Thyroid gland (tissue), 4 donors: ENCODE data around the gene SDSL. TPM values are rescaled to one million over a fixed set of nuclear protein-coding genes. Genes with fewer than 3 reads are reported as not detected.

Experiments
- DNase-seq, 2 donors: peaks; one replicate each; pipeline ENCODE4 v3.0.0-alpha.2; 2019
- H3K27ac ChIP-seq, 3 donors: fragments of 200-600 bp; sonication (generic); 1 replicate in 2 of 3; 2 replicates in 1 of 3; pipeline ENCODE4 v1.5.1; 2016 to 2019; ENCODE audit warnings: mild to moderate bottlenecking in 1 of 3, moderate library complexity in 1 of 3
- H3K27me3 ChIP-seq: fragments of 200-600 bp; sonication (generic); one replicate; pipeline ENCODE4 v1.5.1; 2019
- H3K36me3 ChIP-seq, 2 donors: fragments of 200-600 bp; sonication (generic); one replicate each; pipeline ENCODE4 v1.5.1; 2016 to 2019
- H3K4me1 ChIP-seq, 2 donors: fragments of 200-600 bp; sonication (generic); one replicate each; pipeline ENCODE4 v1.5.1; 2017 to 2019
- H3K4me3 ChIP-seq, 3 donors: fragments of 200-600 bp; sonication (generic); replicated peaks in 1 of 3; 1 replicate in 2 of 3; 2 replicates in 1 of 3; pipeline ENCODE4 v1.5.1; 2016; ENCODE audit warnings: mild to moderate bottlenecking in 1 of 3
- H3K9me3 ChIP-seq: fragments of 200-600 bp; sonication (generic); one replicate; pipeline ENCODE4 v1.5.1; 2017
- POLR2A ChIP-seq, 2 donors: fragments of 450-650 bp; IDR thresholded peaks; one replicate each; pipeline ENCODE4 v1.6.1; 2017; ENCODE audit warnings: antibody characterized with exemption in 2 of 2, mild to moderate bottlenecking in 2 of 2, moderate library complexity in 1 of 2
- WGBS, 2 donors: methylation state at CpG; one replicate each; pipeline ENCODE4 v1.1.5; 2017; 5-methylcytosine and 5-hydroxymethylcytosine counted together
- intact Hi-C: fragments of 100-400 bp; cut with DNase I; formaldehyde crosslinking; loops from one replicate; pipeline ENCODE4 v1.15.1; 2023
- total RNA-seq, 4 donors: library from RNA; depleted of rRNA; stranded (reverse); fragments of >200 nt; gene quantifications; one replicate each; pipeline ENCODE4 v1.2.3, GENCODE V29; 2016
- TF ChIP-seq, protein P1 (sequence below), 6 experiments: fragments of 200-600 bp in 3 of 6; fragments of 450-650 bp in 3 of 6; sonication (generic) in 3 of 6; IDR thresholded peaks; one replicate each; pipeline ENCODE4 v1.5.1; 2016 to 2019; ENCODE audit warnings: antibody characterized with exemption in 6 of 6, mild to moderate bottlenecking in 2 of 6, inconsistent platforms in 1 of 6, moderate library complexity in 1 of 6

The SDSL gene
- total RNA-seq, 4 donors from 2014 or later, result 13.6 to 42.2 (median 27.5) TPM

DNA sequence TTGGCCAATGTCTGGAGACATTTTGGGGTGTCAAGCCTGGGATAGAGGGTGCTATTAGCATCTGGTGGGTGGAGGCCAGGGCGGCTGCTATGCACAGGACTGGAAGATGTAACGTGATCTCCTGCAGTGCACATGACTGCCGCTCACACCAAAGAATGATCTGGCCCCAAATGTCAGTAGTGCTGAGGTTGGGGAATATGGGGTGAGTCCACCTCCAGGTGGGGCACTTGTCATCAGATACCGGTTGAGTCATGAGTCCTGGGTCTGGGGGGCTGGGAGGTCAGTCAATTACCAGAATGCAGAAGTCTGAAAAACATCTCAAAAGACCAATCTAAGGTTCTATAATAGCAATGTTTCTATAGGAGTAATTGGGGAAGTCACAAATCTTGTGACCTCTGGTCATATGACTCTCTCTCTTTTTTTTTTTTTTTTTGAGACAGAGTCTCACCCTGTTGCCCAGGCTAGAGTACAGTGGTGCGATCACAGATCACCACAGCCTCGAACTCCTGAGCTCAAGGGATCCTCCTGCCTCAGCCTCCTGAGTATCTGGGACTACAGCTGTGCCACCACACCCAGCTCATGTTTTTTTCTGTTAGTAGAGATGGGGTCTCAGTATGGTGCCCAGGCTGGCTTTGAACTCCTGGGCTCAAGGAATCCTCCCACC lies 6.0 kb upstream of the SDSL start:
- Histone ChIP-seq H3K36me3 (no peaks in the 10 kb centered on the region), H3K9me3 (no peaks in the 10 kb centered on the region), H3K4me3 (no peak overlapping the region), H3K27me3 (no peaks in the 10 kb centered on the region), H3K27ac (no peak overlapping the region), H3K4me1 (peaks cover 0 to 20% of the 10 kb centered on the region in 2 donors)
- WGBS, 2 donors, result 71 to 78% methylated on average over 6 of the region's 6 CpGs
- intact Hi-C loops, result no loop called here
- TF ChIP-seq, protein P1, sequence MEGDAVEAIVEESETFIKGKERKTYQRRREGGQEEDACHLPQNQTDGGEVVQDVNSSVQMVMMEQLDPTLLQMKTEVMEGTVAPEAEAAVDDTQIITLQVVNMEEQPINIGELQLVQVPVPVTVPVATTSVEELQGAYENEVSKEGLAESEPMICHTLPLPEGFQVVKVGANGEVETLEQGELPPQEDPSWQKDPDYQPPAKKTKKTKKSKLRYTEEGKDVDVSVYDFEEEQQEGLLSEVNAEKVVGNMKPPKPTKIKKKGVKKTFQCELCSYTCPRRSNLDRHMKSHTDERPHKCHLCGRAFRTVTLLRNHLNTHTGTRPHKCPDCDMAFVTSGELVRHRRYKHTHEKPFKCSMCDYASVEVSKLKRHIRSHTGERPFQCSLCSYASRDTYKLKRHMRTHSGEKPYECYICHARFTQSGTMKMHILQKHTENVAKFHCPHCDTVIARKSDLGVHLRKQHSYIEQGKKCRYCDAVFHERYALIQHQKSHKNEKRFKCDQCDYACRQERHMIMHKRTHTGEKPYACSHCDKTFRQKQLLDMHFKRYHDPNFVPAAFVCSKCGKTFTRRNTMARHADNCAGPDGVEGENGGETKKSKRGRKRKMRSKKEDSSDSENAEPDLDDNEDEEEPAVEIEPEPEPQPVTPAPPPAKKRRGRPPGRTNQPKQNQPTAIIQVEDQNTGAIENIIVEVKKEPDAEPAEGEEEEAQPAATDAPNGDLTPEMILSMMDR (IDR thresholded peaks at IDR 0.05), result no peak
- no peak for TF ChIP-seq POLR2A (IDR thresholded peaks at IDR 0.05)
- DNase-seq, result no peak

DNA sequence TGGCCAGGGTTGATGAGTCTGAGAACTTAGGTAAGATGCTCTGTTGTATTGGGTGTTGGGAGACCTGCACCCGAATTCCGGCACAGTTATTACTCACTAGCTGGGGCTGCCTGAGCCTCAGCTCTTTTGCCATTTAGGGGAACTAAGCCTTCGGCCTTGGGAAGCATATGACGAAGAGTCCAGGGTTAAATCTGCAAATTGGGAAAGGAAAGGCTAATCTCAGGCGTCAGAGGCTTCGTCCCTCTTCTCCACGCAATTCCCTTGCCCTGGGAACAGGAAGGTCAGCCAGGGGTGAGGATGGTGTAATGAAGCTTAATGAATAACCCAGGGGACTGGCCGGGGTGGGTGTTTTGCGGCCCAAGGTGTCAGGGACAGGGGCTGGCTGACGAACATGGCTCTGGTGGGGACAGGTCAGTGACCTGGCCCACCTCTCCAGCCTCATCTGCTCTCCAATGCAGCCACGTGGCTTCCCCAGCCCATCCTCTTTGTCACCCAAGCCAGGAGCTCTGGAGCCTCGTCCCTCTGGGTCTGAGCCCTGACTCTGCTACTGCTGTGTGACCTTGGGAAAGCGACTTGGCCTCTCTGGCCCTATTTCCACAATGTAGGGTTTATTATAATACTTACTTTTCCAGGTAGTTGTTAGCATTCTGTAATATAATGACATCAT lies 3.8 kb upstream of the SDSL start:
- Histone ChIP-seq H3K27ac (no peak overlapping the region), H3K36me3 (no peaks in the 10 kb centered on the region), H3K4me1 (peaks cover 9 to 20% of the 10 kb centered on the region in 2 donors), H3K9me3 (no peaks in the 10 kb centered on the region), H3K27me3 (no peaks in the 10 kb centered on the region), H3K4me3 (no peak overlapping the region)
- DNase-seq, result no peak
- TF ChIP-seq, protein P1 (IDR thresholded peaks at IDR 0.05), result no peak
- TF ChIP-seq POLR2A (IDR thresholded peaks at IDR 0.05), result no peak
- intact Hi-C loops, result no loop called here
- WGBS, 2 donors, result 61 to 83% methylated on average over 13 of the region's 13 CpGs

DNA sequence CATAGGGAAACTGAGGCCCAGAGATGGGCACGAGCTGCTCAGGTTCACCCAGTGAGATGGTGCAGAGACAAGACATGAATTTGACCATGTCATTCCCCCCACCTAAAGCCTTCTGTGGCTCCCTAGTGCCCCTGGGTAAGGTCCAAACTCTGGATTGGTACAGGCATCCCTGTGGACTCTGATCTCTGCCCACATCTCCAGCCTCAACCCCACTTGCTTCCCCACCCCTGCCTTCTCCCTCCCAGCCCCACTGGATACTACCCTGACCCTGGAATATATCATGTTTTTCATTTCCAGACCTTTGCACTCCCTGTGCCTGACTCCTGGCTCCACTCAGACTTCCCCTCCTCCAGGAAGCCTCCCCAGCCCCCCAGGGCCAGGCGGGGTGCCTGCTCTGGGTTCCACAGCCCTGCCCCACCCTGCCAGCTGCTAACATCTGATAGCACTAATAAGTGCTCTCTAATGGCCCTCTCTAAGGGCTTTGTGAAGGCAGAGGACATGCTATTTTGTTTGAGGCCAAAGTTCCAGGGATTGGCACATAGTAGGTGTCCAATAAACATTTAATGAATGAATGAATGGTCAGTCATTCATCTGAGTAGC lies 1.1 kb upstream of the SDSL start:
- 67 to 69% methylated on average over 2 of the region's 2 CpGs for WGBS, 2 donors
- H3K4me3 ChIP-seq, result no peak overlapping the region
- H3K27ac ChIP-seq, result no peak overlapping the region
- H3K4me1 ChIP-seq, result peaks cover 12 to 21% of the 10 kb centered on the region in 2 donors
- no peaks in the 10 kb centered on the region for H3K36me3 ChIP-seq
- TF ChIP-seq, protein P1 (IDR thresholded peaks at IDR 0.05), result no peak
- TF ChIP-seq POLR2A (IDR thresholded peaks at IDR 0.05), result no peak
- H3K27me3 ChIP-seq, result no peaks in the 10 kb centered on the region
- no peaks in the 10 kb centered on the region for H3K9me3 ChIP-seq
- intact Hi-C loops, result loop anchor here (10.0 kb wide), 2 partner anchors 66 to 226 kb away; partner anchors contain the start of gene PLBD2
- no peak for DNase-seq

DNA sequence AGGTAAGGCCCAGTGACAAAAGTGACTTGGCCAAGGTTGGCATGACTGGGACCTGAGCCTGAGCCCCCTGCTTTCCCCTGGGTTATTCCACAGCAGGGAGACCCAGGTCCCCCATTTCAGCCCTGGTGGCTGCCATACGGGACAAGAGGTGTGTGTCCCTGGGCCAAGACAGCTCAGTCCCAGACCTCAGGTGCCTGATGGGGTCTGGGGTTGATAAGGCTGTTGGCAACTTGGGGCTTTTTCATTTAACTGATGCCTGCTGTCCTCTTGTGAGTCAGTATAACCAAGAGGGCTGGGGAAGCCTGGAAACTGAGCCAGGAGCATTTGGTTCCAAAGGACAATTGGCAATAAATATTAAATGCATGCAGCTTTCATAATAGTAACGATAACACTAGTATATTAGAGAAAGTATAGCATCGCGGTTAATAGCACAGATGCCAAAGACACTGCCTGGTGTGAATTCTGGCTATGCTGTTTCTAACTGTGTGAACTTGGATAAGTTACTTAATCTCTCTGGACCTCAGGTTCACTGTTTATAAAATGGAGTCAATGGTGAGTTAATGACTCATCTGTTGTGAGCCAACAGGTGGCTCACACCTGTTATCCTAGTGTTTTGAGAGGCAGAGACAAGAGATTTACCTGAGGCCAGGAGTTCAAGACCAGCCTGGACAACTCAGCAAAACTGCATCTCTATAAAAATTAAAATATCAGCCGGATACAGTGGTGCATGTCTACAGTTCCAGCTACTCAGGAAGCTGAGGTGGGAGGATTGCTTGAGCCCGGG lies 898 bp downstream of the SDSL start:
- no peaks in the 10 kb centered on the region for H3K27me3 ChIP-seq
- intact Hi-C loops, result loop anchor here (10.0 kb wide), 2 partner anchors 68 to 228 kb away; partner anchors contain the start of gene PLBD2
- WGBS, 2 donors, result 83 to 84% methylated on average over 6 of the region's 6 CpGs
- peak overlapping the region; percentile 34 to 52 (median 41) for H3K4me3 ChIP-seq
- no peaks in the 10 kb centered on the region for H3K36me3 ChIP-seq
- no peaks in the 10 kb centered on the region for H3K9me3 ChIP-seq
- no peak for DNase-seq
- no peak for TF ChIP-seq POLR2A (IDR thresholded peaks at IDR 0.05)
- TF ChIP-seq, protein P1 (IDR thresholded peaks at IDR 0.05), result no peak
- peak overlapping the region; percentile 63 to 92 (median 77) for H3K27ac ChIP-seq
- peaks cover 25 to 35% of the 10 kb centered on the region in 2 donors for H3K4me1 ChIP-seq
